Panc1 (cell line): Measurements from ENCODE around the gene PHLDB2. TPM values are rescaled to one million over a fixed set of nuclear protein-coding genes. Genes with fewer than 3 reads are reported as not detected.

Source experiments
- ATAC-seq: fragments of 200-7000 bp; cut with Tn5 transposase; 2 replicates; pipeline ENCODE4 v1.9.1; 2020; ENCODE audit warnings: mild to moderate bottlenecking, moderate library complexity
- Bru-seq: library from RNA; stranded (reverse); fragments of 400-500 nt; gene quantifications from one replicate; lab custom pipeline; 2021; lab: Mats Ljungman, UMichigan
- BruChase-seq, 2 experiments: library from RNA; stranded (reverse); fragments of 400-500 nt; gene quantifications; one replicate each; lab custom pipeline; 2021; lab: Mats Ljungman, UMichigan
- BruUV-seq: library from RNA; stranded (reverse); fragments of 400-500 nt; replicated peaks from 2 replicates; lab custom pipeline; 2021; lab: Mats Ljungman, UMichigan
- CTCF ChIA-PET: fragments of 300-600 bp; sonication (Branson Sonifier 250); formaldehyde crosslinking; loops from one replicate; lab custom pipeline; 2022; ENCODE audit warnings: antibody characterized with exemption; lab: Charles Lee
- POLR2A ChIA-PET: fragments of 300-600 bp; sonication (Branson Sonifier 250); formaldehyde crosslinking; loops from one replicate; lab custom pipeline; 2022; ENCODE audit warnings: antibody characterized with exemption; lab: Charles Lee
- DNase-seq: peaks from one replicate; pipeline ENCODE4 v3.0.0-alpha.2; 2010; ENCODE audit warnings: low read depth, low spot score
- H3K27ac ChIP-seq: 2 replicates; pipeline ENCODE4 v1.5.1; 2011; ENCODE audit warnings: mild to moderate bottlenecking, low read length, inconsistent platforms
- H3K27me3 ChIP-seq: fragments of 200-500 bp; sonication (Bioruptor generic); 2 replicates; pipeline ENCODE4 v1.6.0; 2014; ENCODE audit warnings: low read length, inconsistent platforms; ENCODE audit not compliant: control insufficient read depth, insufficient read depth
- H3K36me3 ChIP-seq: fragments of 200-500 bp; sonication (Bioruptor generic); 2 replicates; pipeline ENCODE4 v1.5.1; 2014; ENCODE audit warnings: inconsistent platforms, mild to moderate bottlenecking, low read length, moderate library complexity; ENCODE audit not compliant: control insufficient read depth, insufficient read depth
- H3K4me1 ChIP-seq: 2 replicates; pipeline ENCODE4 v1.5.1; 2011; ENCODE audit warnings: inconsistent platforms, mild to moderate bottlenecking, low read length, moderate library complexity; ENCODE audit not compliant: control insufficient read depth, insufficient read depth
- H3K4me3 ChIP-seq, 2 experiments: 2 replicates each; pipeline ENCODE4 v1.5.1; 2011 to 2012; ENCODE audit warnings: low read depth in 2 of 2, low read length in 2 of 2, mild to moderate bottlenecking in 2 of 2, inconsistent platforms in 1 of 2, moderate library complexity in 1 of 2
- H3K9me3 ChIP-seq: fragments of 200-500 bp; sonication (Bioruptor generic); 2 replicates; pipeline ENCODE4 v1.5.1; 2014; ENCODE audit warnings: low read depth, mild to moderate bottlenecking, inconsistent platforms, low read length, moderate library complexity; ENCODE audit not compliant: control insufficient read depth, insufficient read depth
- POLR2AphosphoS5 ChIP-seq: IDR thresholded peaks from 2 replicates; pipeline ENCODE4 v1.6.1; 2012; ENCODE audit warnings: mild to moderate bottlenecking, low read depth, low read length, moderate library complexity
- SIN3A ChIP-seq: IDR thresholded peaks from 2 replicates; pipeline ENCODE4 v1.6.1; 2012; ENCODE audit warnings: low read depth, mild to moderate bottlenecking, low read length, moderate library complexity, borderline replicate concordance; ENCODE audit not compliant: insufficient read depth
- TCF7L2 ChIP-seq: IDR thresholded peaks from 2 replicates; pipeline ENCODE4 v1.6.1; 2011; ENCODE audit warnings: mild to moderate bottlenecking, low read depth, low read length, inconsistent platforms
- in situ Hi-C: cut with HindIII; loops from 2 replicates; pipeline ENCODE4 v1.10.0; 2016; ENCODE audit warnings: low sequenced_read_pairs, low pct_unique_long_range_greater_than_20kb
- intact Hi-C: fragments of 100-400 bp; cut with micrococcal nuclease; formaldehyde crosslinking; loops from one replicate; pipeline ENCODE4 v1.10.0; 2022; ENCODE audit not compliant: unreplicated experiment
- long read RNA-seq: library from polyadenylated mRNA; unstranded; transcript quantifications from one replicate; pipeline ENCODE4 v2.0.0, GENCODE V29; 2021; ENCODE audit not compliant: unreplicated experiment
- polyA plus RNA-seq: library from polyadenylated mRNA; unstranded; fragments of >200 nt; gene quantifications from one replicate; pipeline ENCODE4 v1.2.1, GENCODE V29; 2012; ENCODE audit warnings: missing spikeins; ENCODE audit not compliant: insufficient read length
- total RNA-seq: library from RNA; stranded (reverse); gene quantifications from one replicate; pipeline ENCODE4 v1.2.1, GENCODE V29; 2021; ENCODE audit not compliant: unreplicated experiment
- TF ChIP-seq, protein P1 (sequence below): fragments of 450-650 bp; IDR thresholded peaks from 2 replicates; pipeline ENCODE4 v1.5.1; 2017; ENCODE audit warnings: mild to moderate bottlenecking
- TF ChIP-seq, protein P2 (sequence below), 2 experiments: IDR thresholded peaks; 2 replicates each; pipeline ENCODE4 v1.6.1; 2011 to 2012; ENCODE audit warnings: low read depth in 2 of 2, control low read depth in 1 of 2, low read length in 1 of 2, mild to moderate bottlenecking in 1 of 2, moderate library complexity in 1 of 2; ENCODE audit not compliant: insufficient read depth in 1 of 2

The PHLDB2 gene
- total RNA-seq, result 11.3 TPM
- 4.1 TPM for polyA plus RNA-seq
- Bru-seq, nascent RNA, result percentile 63 among the genes with signal in this experiment
- percentile 52 among the genes with signal in this experiment for BruChase-seq, experiment 1, labeled RNA remaining after a 2-hour chase
- BruChase-seq, experiment 2, labeled RNA remaining after a 6-hour chase, result percentile 52 among the genes with signal in this experiment
- long read RNA-seq, full-length matches to known transcripts, result 1 of 12 reads
- long read RNA-seq, partial matches to known transcripts, result 4 of 12 reads
- long read RNA-seq, other reads (novel, unspliced or antisense), result 7 of 12 reads

DNA sequence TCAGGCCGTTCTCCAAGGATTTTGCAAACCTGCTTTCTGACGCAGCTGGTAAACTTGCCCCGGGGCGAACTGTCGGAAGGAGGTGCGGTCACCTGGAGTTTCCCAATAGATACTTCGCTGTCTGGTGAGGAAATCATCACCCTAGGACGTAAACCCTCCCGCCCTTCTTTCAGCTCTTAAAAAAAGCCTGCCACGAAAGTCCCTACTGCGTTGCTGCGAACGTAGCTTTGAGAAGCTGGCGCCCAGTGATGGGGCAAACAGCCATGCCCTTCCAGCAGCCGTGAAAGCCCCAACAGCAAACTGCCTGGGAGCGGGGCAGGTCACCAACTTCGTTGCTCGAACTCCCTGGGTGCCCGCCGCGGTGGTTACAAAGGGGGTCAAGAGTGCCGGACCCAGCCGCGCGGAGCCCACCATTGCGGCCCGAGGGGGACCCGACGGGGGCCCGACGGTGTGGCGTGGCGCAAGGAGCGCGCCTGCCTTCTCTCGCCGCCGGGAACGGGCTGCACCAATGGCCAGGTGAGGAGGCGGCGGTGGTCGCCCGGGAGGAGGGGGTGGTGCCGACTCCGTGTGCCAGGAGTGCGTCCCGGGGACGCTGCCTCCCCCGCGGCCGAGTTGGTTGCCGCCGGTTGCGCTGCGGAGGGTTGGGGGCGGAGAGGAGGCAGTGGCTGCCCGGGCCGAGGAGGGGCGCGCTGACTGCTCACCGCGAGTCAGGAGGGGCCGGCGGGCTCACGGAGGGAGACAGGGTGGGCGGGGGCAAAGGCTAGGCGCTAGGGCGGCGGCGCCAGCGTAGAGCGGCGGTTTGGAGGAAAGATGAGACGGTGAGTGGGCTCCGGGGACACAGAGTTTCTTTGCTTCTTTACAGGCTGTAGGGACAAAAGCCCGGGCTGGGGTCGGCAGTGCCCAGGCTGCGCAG, at the start of gene PHLDB2:
Gene PHLDB2 (plus strand): TSS at position 205 of the 913 bp plus-strand sequence. CDS start 24,813 bp downstream, outside the sequence.
- intact Hi-C loops (no loop called here), in situ Hi-C loops (no loop called here)
- no TSS peak for BruUV-seq
- Histone ChIP-seq H3K27ac (peak within 1 kb of the TSS; percentile 29; the same call in 1 of the 2 replicates), H3K9me3 (no peaks in the 10 kb centered on the region), H3K4me1 (peaks cover 6% of the 10 kb centered on the region; the same call in 1 of the 2 replicates), H3K4me3 (peak within 1 kb of the TSS; percentile 52 to 83), H3K27me3 (peaks cover 9% of the 10 kb centered on the region), H3K36me3 (no peaks in the 10 kb centered on the region)
- POLR2A ChIA-PET, result no interaction called here
- no peak for DNase-seq
- CTCF ChIA-PET, result interaction anchor here (1.0 to 2.3 kb wide), 5 partner anchors 115 to 154 kb away, joined by 3 to 11 read pairs (median 7); partner anchors contain the start of gene ABHD10
- ATAC-seq, result peak; percentile 85
- TF ChIP-seq TCF7L2, result 0 out of 2 replicates have a peak, but pooled peaks have one; percentile 43
- TF ChIP-seq POLR2AphosphoS5, result no peak
- TF ChIP-seq, protein P1, sequence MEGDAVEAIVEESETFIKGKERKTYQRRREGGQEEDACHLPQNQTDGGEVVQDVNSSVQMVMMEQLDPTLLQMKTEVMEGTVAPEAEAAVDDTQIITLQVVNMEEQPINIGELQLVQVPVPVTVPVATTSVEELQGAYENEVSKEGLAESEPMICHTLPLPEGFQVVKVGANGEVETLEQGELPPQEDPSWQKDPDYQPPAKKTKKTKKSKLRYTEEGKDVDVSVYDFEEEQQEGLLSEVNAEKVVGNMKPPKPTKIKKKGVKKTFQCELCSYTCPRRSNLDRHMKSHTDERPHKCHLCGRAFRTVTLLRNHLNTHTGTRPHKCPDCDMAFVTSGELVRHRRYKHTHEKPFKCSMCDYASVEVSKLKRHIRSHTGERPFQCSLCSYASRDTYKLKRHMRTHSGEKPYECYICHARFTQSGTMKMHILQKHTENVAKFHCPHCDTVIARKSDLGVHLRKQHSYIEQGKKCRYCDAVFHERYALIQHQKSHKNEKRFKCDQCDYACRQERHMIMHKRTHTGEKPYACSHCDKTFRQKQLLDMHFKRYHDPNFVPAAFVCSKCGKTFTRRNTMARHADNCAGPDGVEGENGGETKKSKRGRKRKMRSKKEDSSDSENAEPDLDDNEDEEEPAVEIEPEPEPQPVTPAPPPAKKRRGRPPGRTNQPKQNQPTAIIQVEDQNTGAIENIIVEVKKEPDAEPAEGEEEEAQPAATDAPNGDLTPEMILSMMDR, result no peak
- TF ChIP-seq, protein P2, sequence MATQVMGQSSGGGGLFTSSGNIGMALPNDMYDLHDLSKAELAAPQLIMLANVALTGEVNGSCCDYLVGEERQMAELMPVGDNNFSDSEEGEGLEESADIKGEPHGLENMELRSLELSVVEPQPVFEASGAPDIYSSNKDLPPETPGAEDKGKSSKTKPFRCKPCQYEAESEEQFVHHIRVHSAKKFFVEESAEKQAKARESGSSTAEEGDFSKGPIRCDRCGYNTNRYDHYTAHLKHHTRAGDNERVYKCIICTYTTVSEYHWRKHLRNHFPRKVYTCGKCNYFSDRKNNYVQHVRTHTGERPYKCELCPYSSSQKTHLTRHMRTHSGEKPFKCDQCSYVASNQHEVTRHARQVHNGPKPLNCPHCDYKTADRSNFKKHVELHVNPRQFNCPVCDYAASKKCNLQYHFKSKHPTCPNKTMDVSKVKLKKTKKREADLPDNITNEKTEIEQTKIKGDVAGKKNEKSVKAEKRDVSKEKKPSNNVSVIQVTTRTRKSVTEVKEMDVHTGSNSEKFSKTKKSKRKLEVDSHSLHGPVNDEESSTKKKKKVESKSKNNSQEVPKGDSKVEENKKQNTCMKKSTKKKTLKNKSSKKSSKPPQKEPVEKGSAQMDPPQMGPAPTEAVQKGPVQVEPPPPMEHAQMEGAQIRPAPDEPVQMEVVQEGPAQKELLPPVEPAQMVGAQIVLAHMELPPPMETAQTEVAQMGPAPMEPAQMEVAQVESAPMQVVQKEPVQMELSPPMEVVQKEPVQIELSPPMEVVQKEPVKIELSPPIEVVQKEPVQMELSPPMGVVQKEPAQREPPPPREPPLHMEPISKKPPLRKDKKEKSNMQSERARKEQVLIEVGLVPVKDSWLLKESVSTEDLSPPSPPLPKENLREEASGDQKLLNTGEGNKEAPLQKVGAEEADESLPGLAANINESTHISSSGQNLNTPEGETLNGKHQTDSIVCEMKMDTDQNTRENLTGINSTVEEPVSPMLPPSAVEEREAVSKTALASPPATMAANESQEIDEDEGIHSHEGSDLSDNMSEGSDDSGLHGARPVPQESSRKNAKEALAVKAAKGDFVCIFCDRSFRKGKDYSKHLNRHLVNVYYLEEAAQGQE (IDR thresholded peaks at IDR 0.05; ENCODE audit: insufficient read depth in 1 of 2, low read depth in 2 of 2, low read length in 1 of 2), result no peak
- TF ChIP-seq SIN3A, result 0 out of 2 replicates have a peak, but pooled peaks have one; percentile 1

DNA sequence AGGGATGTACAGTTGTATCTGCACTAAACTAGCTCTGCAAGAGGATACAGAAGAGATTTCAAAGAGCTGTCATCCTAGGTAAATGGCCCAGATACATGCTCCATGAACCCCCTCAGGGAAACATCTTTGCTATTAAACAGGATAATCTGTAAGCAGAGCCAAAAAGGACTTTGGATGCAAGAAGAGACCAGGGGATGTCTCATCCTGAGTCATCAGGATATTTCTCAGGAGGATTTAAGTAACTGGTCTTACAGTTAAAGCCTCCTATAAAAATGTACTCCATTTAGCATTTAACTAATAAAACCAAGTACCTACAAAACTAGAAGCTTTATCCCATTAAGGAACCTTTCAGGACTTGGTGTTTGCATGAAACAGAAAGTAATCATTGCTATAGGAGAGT, 48.2 kb upstream of the PHLDB2 start:
- H3K4me3 ChIP-seq, result no peak overlapping the region
- H3K9me3 ChIP-seq, result no peaks in the 10 kb centered on the region
- no peaks in the 10 kb centered on the region for H3K36me3 ChIP-seq
- no peaks in the 10 kb centered on the region for H3K27me3 ChIP-seq
- no peak for ATAC-seq
- ChIA-PET POLR2A (no interaction called here), CTCF (no interaction called here)
- no peaks in the 10 kb centered on the region for H3K4me1 ChIP-seq
- BruUV-seq, result no TSS peak
- in situ Hi-C loops, result no loop called here
- intact Hi-C loops, result no loop called here
- no peak for DNase-seq
- H3K27ac ChIP-seq, result no peak overlapping the region
- TF ChIP-seq, protein P2 (IDR thresholded peaks at IDR 0.05; ENCODE audit: insufficient read depth in 1 of 2, low read depth in 2 of 2, low read length in 1 of 2), result no peak
- TF ChIP-seq TCF7L2 (no peak), POLR2AphosphoS5 (no peak), SIN3A (no peak)
- TF ChIP-seq, protein P1, result no peak
